Lung microvascular endothelial cell (primary cell): ENCODE results near the gene IKZF2. TPM values are rescaled to one million over a fixed set of nuclear protein-coding genes. Genes with fewer than 3 reads are reported as not detected.

Source experiments
- DNase-seq, 2 donors: peaks; one replicate each; pipeline versions ENCODE4 v3.0.0 to v3.0.0-alpha.2; 2010; ENCODE audit warnings: low read depth in 2 of 2
- total RNA-seq: library from RNA; depleted of rRNA; stranded (reverse); fragments of >200 nt; gene quantifications from 2 replicates; pipeline ENCODE4 v1.2.1, GENCODE V29; 2014

IKZF2 gene
- 0.65 and 1.4 TPM in 2 replicates for total RNA-seq

GRCh38 chr2:213151437-213152064 lies at the start of gene IKZF2:
Gene IKZF2 (minus strand): TSS chr2:213151612. CDS start chr2:213148629, 2,983 bp downstream.
- peak; percentile 94 to 96 for DNase-seq

GRCh38 chr2:213199871-213200270 lies 48.5 kb upstream of the IKZF2 start:
- DNase-seq = no peak

- no peak for DNase-seq
Measured at GRCh38 chr2:213189001-213189899, 37.8 kb upstream of the IKZF2 start.

GRCh38 chr2:213188533-213188867 lies 37.1 kb upstream of the IKZF2 start:
- no peak for DNase-seq

GRCh38 chr2:213187833-213188532 lies 36.6 kb upstream of the IKZF2 start:
- DNase-seq = no peak

- DNase-seq = no peak
Measured at GRCh38 chr2:213187386-213187785, 36.0 kb upstream of the IKZF2 start.

GRCh38 chr2:213185147-213185822 lies 33.9 kb upstream of the IKZF2 start:
- DNase-seq = no peak

- DNase-seq = no peak
Measured at GRCh38 chr2:213181712-213182111, 30.3 kb upstream of the IKZF2 start.

- DNase-seq = no peak
Measured at GRCh38 chr2:213177679-213178078, 26.3 kb upstream of the IKZF2 start.

- DNase-seq = no peak
Measured at GRCh38 chr2:213175673-213176247, 24.3 kb upstream of the IKZF2 start.

GRCh38 chr2:213172641-213173040 lies 21.2 kb upstream of the IKZF2 start:
- no peak for DNase-seq

- no peak for DNase-seq
Measured at GRCh38 chr2:213171147-213171546, 19.7 kb upstream of the IKZF2 start.

GRCh38 chr2:213167271-213167930 lies 16.0 kb upstream of the IKZF2 start:
- DNase-seq = no peak

- DNase-seq = no peak
Measured at GRCh38 chr2:213166109-213166508, 14.7 kb upstream of the IKZF2 start.

- DNase-seq = no peak
Measured at GRCh38 chr2:213164263-213164662, 12.9 kb upstream of the IKZF2 start.

- DNase-seq = no peak
Measured at GRCh38 chr2:213162516-213163118, 11.2 kb upstream of the IKZF2 start.

GRCh38 chr2:213161759-213162515 lies 10.5 kb upstream of the IKZF2 start:
- DNase-seq = no peak

- no peak for DNase-seq
Measured at GRCh38 chr2:213159768-213160167, 8.4 kb upstream of the IKZF2 start.

GRCh38 chr2:213157242-213157641 lies 5.8 kb upstream of the IKZF2 start:
- no peak for DNase-seq

GRCh38 chr2:213156717-213157116 lies 5.3 kb upstream of the IKZF2 start:
- no peak for DNase-seq
